ENCODE results near the gene MAPT. TPM values are rescaled to one million over a fixed set of nuclear protein-coding genes. Genes with fewer than 3 reads are reported as not detected.

The MAPT gene
- total and polyA plus RNA-seq, 2 of the 13 experiments (the other 11 are each of a cell fraction or from before 2014, with no cell fraction given), result 2.1 to 2.8 TPM

- TF ChIP-seq ZBED4 (CRISPR knock-in tag; IDR thresholded peaks at IDR 0.05; ENCODE audit: borderline replicate concordance), result peak; percentile 82; the same call in 1 of the 2 replicates
- no peak for TF ChIP-seq ZNF670 (CRISPR knock-in tag; IDR thresholded peaks at IDR 0.05; ENCODE audit: borderline replicate concordance)
- peak; percentile 66; the same call in 1 of the 2 replicates for TF ChIP-seq KAT7 (CRISPR knock-in tag; IDR thresholded peaks at IDR 0.05; ENCODE audit: borderline replicate concordance)
- TF ChIP-seq HNRNPH1 (optimal IDR thresholded peaks at IDR 0.05; ENCODE audit: low read depth, low read length), result no peak
- TF ChIP-seq ZNF770 (CRISPR knock-in tag; IDR thresholded peaks at IDR 0.05), result no peak
- TF ChIP-seq TIGD3 (CRISPR knock-in tag; IDR thresholded peaks at IDR 0.05; ENCODE audit: borderline replicate concordance), result no peak
- TF ChIP-seq ZNF557 (CRISPR knock-in tag; IDR thresholded peaks at IDR 0.05), result no peak
- TF ChIP-seq PRDM4 (CRISPR knock-in tag; IDR thresholded peaks at IDR 0.05; ENCODE audit: borderline replicate concordance), result no peak
- no peak for TF ChIP-seq ZNF367 (CRISPR knock-in tag; IDR thresholded peaks at IDR 0.05; ENCODE audit: borderline replicate concordance)
- no peak for TF ChIP-seq ZNF446 (CRISPR knock-in tag; IDR thresholded peaks at IDR 0.05)
- TF ChIP-seq ZNF780A (CRISPR knock-in tag; IDR thresholded peaks at IDR 0.05), result no peak
- no peak for TF ChIP-seq DPF2 (CRISPR knock-in tag; IDR thresholded peaks at IDR 0.05; ENCODE audit: borderline replicate concordance, low read depth)
- TF ChIP-seq ZNF891 (CRISPR knock-in tag; IDR thresholded peaks at IDR 0.05), result no peak
- TF ChIP-seq DNMT1 (CRISPR knock-in tag; IDR thresholded peaks at IDR 0.05), result no peak
- TF ChIP-seq SSRP1 (CRISPR knock-in tag; IDR thresholded peaks at IDR 0.05), result 0 out of 2 replicates have a peak, but pooled peaks have one; percentile 58
- TF ChIP-seq HIVEP1 (CRISPR knock-in tag; IDR thresholded peaks at IDR 0.05), result peak; percentile 81
Measured at GRCh38 chr17:45948881-45949624, 54.7 kb downstream of the MAPT start (continued).

All from HepG2 (cell line).